NCI-H128 (cell line): ENCODE data around the gene SUPT20H.

Experiments used
- DNase-seq: peaks from one replicate; lab custom pipeline; 2025; ENCODE audit not compliant: unreplicated experiment; lab: John Stamatoyannopoulos, UW

SUPT20H gene

DNA sequence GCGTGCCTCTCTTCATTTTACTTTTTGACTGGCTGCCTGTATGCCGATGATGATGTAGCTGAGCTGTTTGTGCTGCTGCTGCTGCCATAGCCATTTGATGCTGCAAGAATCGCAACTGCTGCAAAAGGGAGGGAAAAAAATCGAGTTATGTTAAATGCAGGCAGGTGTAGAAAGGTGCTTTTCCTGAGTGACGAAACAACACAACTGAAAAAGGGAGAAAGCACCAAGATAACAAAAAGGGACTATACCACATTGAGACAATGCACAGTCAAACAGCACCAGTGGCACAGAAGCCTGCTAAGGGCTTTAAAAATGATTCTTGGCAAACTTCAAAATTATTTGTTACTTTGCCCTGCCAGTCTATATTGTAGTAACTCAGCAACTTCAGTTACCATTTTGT, 49.8 kb downstream of the SUPT20H start:
- DNase-seq: no peak

- no peak for DNase-seq
Measured at GRCh38 chr13:37001921-37002250, 57.6 kb downstream of the SUPT20H start.

DNA sequence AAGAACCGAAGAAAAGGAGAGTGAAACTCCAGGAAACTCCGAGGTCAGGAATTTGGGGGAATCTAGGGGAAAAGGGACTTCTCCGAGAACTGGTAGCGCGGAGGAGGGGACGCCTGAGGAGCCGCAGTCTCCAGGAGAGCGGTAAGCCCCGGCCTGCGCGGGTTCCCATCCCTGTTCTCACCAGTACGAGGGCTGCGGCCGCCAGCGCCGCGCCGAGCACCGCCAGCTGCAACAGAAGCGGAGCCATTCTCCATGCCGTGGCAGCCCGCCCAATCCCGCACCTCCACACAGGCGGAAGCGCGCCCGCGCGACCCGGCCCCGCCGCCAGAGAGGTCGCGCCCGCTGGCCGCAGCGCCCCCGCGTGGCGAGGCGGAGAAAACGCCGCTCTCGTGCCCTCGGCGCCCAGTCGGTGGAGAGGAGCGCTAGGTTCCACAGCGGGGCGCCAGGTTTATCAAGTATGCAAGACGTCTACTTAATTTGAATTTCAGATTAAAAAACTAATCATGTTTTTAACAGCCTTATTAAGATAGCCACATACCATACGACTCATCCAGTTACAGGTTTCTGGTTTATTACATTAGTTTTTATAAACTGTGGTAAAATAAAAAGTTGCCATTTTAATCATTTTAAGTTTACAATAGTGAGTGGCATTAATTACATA, 60.3 kb downstream of the SUPT20H start, which contains the start of gene ALG5:
ALG5 (minus strand) TSS at position 287 of the 661 bp plus-strand sequence; CDS start at position 247, 40 bp downstream.
- peak; percentile 83 for DNase-seq

- DNase-seq: no peak
Measured at GRCh38 chr13:36998624-36999041, 60.9 kb downstream of the SUPT20H start.

- no peak for DNase-seq
Measured at GRCh38 chr13:36997716-36998427, 61.6 kb downstream of the SUPT20H start.

DNA sequence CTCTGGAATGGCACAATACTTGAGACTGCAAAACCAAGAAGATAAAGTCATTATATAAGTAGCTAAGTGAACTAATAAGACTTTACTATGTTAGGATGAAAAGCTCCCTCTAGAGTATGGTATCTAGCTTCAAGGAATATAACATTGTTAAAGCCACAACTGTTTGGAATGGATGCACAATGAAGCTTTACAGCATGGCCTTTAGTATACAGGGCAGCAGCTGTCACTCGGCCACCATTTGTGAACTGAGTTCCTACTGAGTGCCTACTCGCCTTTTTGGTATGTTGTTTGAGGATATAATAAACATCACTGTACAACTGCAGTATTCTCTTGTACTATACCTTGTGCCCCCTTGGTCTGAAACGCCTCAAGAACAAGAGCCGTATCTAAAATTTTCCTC, 67.1 kb downstream of the SUPT20H start:
- DNase-seq: no peak

DNA sequence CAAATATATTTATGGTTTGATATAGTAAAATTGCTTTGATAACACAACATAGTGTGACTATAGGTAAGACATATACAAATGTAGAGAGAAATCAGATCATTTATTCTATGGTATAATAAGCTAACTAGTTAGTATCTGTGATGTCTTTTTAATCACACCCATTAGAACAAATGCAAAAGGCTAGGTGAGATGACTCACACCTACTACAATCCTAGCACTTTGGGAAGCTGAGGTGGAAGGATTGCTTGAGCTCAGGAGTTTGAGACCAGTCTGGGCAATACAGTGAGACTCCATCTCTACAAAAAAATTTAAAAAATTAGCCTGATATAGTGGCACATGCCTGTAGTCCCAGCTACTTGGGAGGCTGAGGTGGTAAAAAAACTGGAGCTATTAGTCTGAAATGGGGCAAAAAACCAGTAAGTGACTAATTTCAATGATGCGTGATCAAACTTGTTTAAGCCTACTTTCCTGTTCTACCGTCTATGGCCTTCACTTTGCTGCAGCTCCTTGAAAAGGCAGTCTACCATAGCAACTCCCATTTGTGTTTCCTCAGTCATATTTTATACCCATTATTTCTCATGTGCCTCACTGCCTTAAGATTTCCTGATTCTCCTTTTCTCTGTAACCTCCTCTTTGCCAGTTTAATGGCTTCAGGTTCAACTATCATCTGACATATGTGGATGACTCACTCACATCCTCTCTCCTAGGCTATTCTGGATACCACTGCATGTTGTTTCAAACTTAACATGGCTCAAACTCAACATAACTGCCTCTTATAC, 72.8 kb downstream of the SUPT20H start:
- DNase-seq: no peak

DNA sequence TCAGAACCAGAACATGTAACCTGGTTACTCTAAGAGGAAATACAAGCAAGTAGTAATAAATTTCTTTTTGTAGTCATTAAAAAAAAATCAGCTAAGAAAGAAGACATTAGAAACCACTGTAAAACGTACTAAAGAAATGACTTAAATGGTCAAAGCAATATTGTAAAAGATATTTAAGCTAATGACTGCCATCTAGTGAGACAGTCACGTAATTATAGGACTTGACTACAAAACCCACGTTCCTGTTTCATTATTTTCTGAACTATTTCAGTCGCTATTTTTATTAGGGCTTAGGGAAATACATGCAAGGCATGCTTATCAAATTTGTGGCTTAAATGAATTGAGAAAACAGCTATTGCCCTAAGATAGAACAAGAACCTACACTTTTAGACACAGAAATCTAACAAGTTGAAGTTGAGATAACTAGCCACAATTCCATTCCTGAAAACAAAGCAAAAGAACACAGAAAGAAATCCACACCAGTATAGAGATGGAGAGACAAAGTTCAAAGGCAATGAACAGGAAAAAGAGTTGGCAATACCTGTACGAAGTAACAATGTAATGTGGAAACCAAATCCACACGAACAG, 78.2 kb downstream of the SUPT20H start:
- DNase-seq: no peak

DNA sequence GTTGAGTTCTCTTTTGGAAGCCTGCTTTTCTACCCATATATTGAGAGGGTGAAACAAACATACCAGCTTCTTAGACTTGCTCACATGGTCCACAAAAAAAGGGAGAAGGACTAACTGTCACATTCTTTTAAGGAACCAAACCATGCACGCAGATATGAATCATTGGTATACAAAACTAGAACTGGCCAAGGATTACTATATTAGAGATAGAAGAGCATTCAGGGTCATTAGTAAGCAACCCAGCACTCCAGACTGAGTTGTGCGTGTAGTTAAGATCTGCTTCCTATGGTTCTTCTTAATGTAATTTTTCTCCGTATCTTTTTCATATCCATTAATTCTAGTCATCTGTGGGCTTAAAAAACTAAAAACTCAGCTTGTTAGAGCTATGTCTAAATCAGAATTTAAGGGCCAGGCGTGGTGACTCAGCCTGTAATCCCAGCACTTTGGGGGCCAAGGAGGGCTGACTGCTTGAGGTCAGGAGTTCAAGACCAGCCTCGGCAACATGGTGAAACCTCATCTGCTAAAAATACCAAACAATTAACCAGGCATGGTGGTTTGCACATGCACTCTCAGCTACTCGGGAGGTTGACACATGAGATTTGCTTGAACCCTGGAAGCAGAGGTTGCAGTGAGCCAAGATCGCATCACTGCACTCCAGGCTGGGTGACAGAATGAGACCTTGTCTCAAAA, 80.0 kb downstream of the SUPT20H start:
- no peak for DNase-seq

DNA sequence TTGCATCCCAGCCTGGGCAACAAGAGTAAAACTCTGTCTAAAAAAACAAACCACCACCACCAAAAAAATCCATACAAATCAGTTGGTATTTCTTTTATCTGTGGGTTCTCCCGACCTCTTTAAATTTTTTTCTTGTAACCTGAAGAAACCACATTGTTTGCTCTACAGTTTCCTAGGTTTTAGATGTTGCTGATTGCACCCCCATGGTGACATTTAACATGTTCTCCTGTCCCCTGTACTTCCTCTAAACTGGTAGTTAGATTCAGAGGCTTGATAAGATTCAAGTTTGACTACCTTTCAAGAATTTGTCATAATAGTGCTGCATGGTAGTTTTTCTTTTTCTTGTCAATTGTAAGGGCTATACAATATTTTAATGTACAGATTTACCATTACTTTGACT, 84.3 kb downstream of the SUPT20H start:
- DNase-seq: no peak

- no peak for DNase-seq
Measured at GRCh38 chr13:36973621-36974295, 85.7 kb downstream of the SUPT20H start.

GRCh38 chr13:36973009-36973408, 86.5 kb downstream of the SUPT20H start:
- no peak for DNase-seq

- no peak for DNase-seq
Measured at GRCh38 chr13:36966404-36966803, 93.1 kb downstream of the SUPT20H start.

DNA sequence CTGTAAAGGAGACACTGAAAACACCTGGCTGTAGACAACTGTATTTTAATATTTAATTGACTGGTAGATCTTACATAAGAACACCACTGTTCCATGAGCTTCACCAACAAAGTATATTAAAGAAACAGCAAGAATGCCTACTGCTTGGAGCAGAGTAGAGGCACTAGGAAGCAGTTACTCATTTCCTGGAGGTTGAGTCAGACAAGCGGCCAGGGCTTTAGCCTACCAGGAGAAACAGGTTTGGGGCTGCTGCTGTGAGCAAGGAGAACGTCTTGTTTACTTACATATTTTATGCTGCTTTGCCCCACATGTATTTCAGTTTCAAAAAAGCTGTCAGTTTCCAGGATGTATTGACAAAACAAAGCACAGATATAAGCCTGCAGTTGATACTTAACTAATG, 93.7 kb downstream of the SUPT20H start:
- no peak for DNase-seq

DNA sequence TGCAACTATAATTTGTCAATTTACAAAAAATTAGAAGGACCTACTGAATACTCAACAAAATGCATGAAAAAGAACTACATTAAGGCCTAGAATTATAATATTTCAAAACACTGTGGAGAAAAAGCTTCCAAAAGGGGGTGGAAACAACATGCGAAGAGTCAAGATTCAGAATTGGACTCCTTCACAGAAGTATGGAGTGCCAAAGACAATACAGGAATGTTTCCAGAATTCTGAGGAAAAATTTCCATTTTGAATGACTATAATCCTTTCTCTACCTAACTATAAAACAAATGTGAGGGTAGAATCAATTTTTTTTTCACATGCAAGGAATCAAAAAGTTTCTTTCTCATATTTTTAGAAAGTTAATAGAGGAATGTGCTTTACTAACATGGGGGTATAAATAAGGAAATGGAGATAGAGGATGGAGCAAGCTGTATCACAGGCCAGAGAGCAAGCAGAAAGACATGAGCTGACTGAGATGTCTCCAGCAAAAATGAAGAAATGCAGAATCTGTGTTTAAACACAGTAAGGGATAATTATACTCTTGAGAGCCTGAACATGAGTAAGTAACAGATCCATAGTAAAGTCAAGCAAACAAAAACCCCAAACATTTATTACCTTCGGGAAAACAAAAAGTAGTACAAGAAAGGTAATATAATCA, 99.9 kb downstream of the SUPT20H start:
- no peak for DNase-seq
